DND-41 (cell line): ENCODE data around the gene DRC3.

Experiments
- ATAC-seq: fragments of 200-7000 bp; cut with Tn5 transposase; 3 replicates; pipeline ENCODE4 v1.9.1; 2021; ENCODE audit warnings: low read depth; ENCODE audit not compliant: insufficient read depth
- DNase-seq: peaks from one replicate; pipeline ENCODE4 v3.0.0-alpha.2; 2020
- H2AFZ ChIP-seq: 2 replicates; pipeline ENCODE4 v1.6.0; 2012; ENCODE audit warnings: low read depth, low read length
- H3K27ac ChIP-seq: 2 replicates; pipeline ENCODE4 v1.5.1; 2012; ENCODE audit warnings: low read length, inconsistent platforms
- H3K27me3 ChIP-seq: fragments of 200-600 bp; sonication (generic); 2 replicates; pipeline ENCODE4 v1.6.0; 2012; ENCODE audit warnings: low read length, mild to moderate bottlenecking, inconsistent platforms; ENCODE audit not compliant: insufficient read depth, poor library complexity
- H3K36me3 ChIP-seq: 2 replicates; pipeline ENCODE4 v1.5.1; 2012; ENCODE audit warnings: low read length, inconsistent platforms; ENCODE audit not compliant: insufficient read depth
- H3K4me1 ChIP-seq: 2 replicates; pipeline ENCODE4 v1.5.1; 2012; ENCODE audit warnings: mild to moderate bottlenecking, low read length; ENCODE audit not compliant: insufficient read depth
- H3K4me2 ChIP-seq: 2 replicates; pipeline ENCODE4 v1.6.0; 2012; ENCODE audit warnings: mild to moderate bottlenecking, moderate library complexity, low read length, inconsistent platforms; ENCODE audit not compliant: insufficient read depth
- H3K4me3 ChIP-seq, 2 experiments: fragments of 200-600 bp in 1 of 2; shearing (Covaris generic) in 1 of 2; 2 replicates each; pipeline ENCODE4 v1.5.1; 2012 to 2016; ENCODE audit warnings: inconsistent platforms in 2 of 2, low read length in 2 of 2, mild to moderate bottlenecking in 2 of 2, low read depth in 1 of 2, moderate library complexity in 1 of 2
- H3K79me2 ChIP-seq: 2 replicates; pipeline ENCODE4 v1.6.0; 2012; ENCODE audit warnings: low read length, inconsistent platforms; ENCODE audit not compliant: insufficient read depth
- H3K9ac ChIP-seq: 2 replicates; pipeline ENCODE4 v1.6.0; 2012; ENCODE audit warnings: low read depth, mild to moderate bottlenecking, inconsistent platforms, low read length, moderate library complexity
- H3K9me3 ChIP-seq: 2 replicates; pipeline ENCODE4 v1.5.1; 2012; ENCODE audit warnings: low read length, moderate library complexity, mild to moderate bottlenecking, inconsistent platforms; ENCODE audit not compliant: insufficient read depth, severe bottlenecking
- H4K20me1 ChIP-seq: 2 replicates; pipeline ENCODE4 v1.6.0; 2012; ENCODE audit warnings: low read length; ENCODE audit not compliant: insufficient read depth
- CTCF ChIP-seq: IDR thresholded peaks from 2 replicates; pipeline ENCODE4 v1.5.1; 2012; ENCODE audit warnings: borderline replicate concordance, low read length, moderate library complexity, mild to moderate bottlenecking; ENCODE audit not compliant: poor library complexity, severe bottlenecking; ENCODE audit errors: extremely low read depth
- EZH2 ChIP-seq: IDR thresholded peaks from 3 replicates; pipeline ENCODE4 v1.6.1; 2012; ENCODE audit warnings: borderline replicate concordance, low read depth, mild to moderate bottlenecking, moderate library complexity, low read length, inconsistent platforms; ENCODE audit not compliant: severe bottlenecking

Gene DRC3

GRCh38 chr17:17987901-17988300 lies 15.2 kb downstream of the DRC3 start:
- Histone ChIP-seq H3K27me3 (no peaks in the 10 kb centered on the region), H2AFZ (no peak overlapping the region), H3K4me3 (no peak overlapping the region), H3K4me2 (no peak overlapping the region), H4K20me1 (no peaks in the 10 kb centered on the region), H3K36me3 (no peaks in the 10 kb centered on the region), H3K9me3 (no peaks in the 10 kb centered on the region), H3K9ac (no peak overlapping the region), H3K4me1 (no peaks in the 10 kb centered on the region), H3K27ac (no peak overlapping the region), H3K79me2 (no peaks in the 10 kb centered on the region)
- TF ChIP-seq CTCF (no peak), EZH2 (no peak)
- DNase-seq (no peak), ATAC-seq (no peak)

- H3K4me2 ChIP-seq = no peak overlapping the region
- ATAC-seq (no peak), DNase-seq (no peak)
- TF ChIP-seq CTCF (no peak), EZH2 (no peak)
- H3K79me2 ChIP-seq = no peaks in the 10 kb centered on the region
- H3K27ac ChIP-seq = no peak overlapping the region
- no peaks in the 10 kb centered on the region for H3K9me3 ChIP-seq
- H3K27me3 ChIP-seq = no peaks in the 10 kb centered on the region
- H3K36me3 ChIP-seq = no peaks in the 10 kb centered on the region
- H3K4me1 ChIP-seq = no peaks in the 10 kb centered on the region
- no peak overlapping the region for H3K4me3 ChIP-seq
- H2AFZ ChIP-seq = no peak overlapping the region
- no peaks in the 10 kb centered on the region for H4K20me1 ChIP-seq
- H3K9ac ChIP-seq = no peak overlapping the region
Measured at GRCh38 chr17:17988427-17988945, 15.8 kb downstream of the DRC3 start.

GRCh38 chr17:17989081-17989480 lies 16.4 kb downstream of the DRC3 start:
- no peak for ATAC-seq
- H3K4me3 ChIP-seq = no peak overlapping the region

More at GRCh38 chr17:17989081-17989480, 16.4 kb downstream of the DRC3 start:
- Histone ChIP-seq H2AFZ (no peak overlapping the region), H3K27ac (no peak overlapping the region), H3K36me3 (no peaks in the 10 kb centered on the region), H3K4me2 (no peak overlapping the region), H3K9ac (no peak overlapping the region), H3K79me2 (no peaks in the 10 kb centered on the region), H4K20me1 (no peaks in the 10 kb centered on the region), H3K4me1 (no peaks in the 10 kb centered on the region), H3K27me3 (no peaks in the 10 kb centered on the region), H3K9me3 (no peaks in the 10 kb centered on the region)
- TF ChIP-seq CTCF (no peak), EZH2 (no peak)
- DNase-seq = no peak
